Neural cell (in vitro differentiated cells): ENCODE measurements around the gene PHF3. TPM values are rescaled to one million over a fixed set of nuclear protein-coding genes. Genes with fewer than 3 reads are reported as not detected.

Experiments
- H2AFZ ChIP-seq: fragments of 200-600, 300-800 bp; sonication (generic), shearing (Covaris generic); 2 replicates; pipeline ENCODE4 v1.6.0; 2014; ENCODE audit warnings: low read depth, mild to moderate bottlenecking, antibody characterized with exemption, low read length, moderate library complexity
- H3F3A ChIP-seq: fragments of 200-600 bp; shearing (Covaris generic); 2 replicates; pipeline ENCODE4 v1.6.1; 2016; ENCODE audit warnings: mild to moderate bottlenecking, moderate library complexity, mixed read lengths, antibody characterized with exemption, low read length; ENCODE audit not compliant: insufficient read depth, poor library complexity, severe bottlenecking
- H3K27ac ChIP-seq: fragments of 200-600, 300-800 bp; sonication (generic), shearing (Covaris generic); 2 replicates; pipeline ENCODE4 v1.5.1; 2014; ENCODE audit warnings: mild to moderate bottlenecking, low read length, moderate library complexity
- H3K27me3 ChIP-seq: fragments of 300-800, 200-600 bp; sonication (generic), shearing (Covaris generic); 2 replicates; pipeline ENCODE4 v1.6.0; 2014; ENCODE audit warnings: mild to moderate bottlenecking, low read depth, low read length, moderate library complexity; ENCODE audit not compliant: insufficient read depth
- H3K36me3 ChIP-seq: fragments of 300-800, 200-600 bp; sonication (generic), shearing (Covaris generic); 2 replicates; pipeline ENCODE4 v1.5.1; 2014; ENCODE audit warnings: mild to moderate bottlenecking, antibody characterized with exemption, low read length, moderate library complexity; ENCODE audit not compliant: insufficient read depth
- H3K4me2 ChIP-seq: fragments of 300-800, 200-600 bp; sonication (generic), shearing (Covaris generic); 2 replicates; pipeline ENCODE4 v1.6.0; 2014; ENCODE audit warnings: mild to moderate bottlenecking, low read length
- H3K4me3 ChIP-seq: fragments of 300-800, 200-600 bp; sonication (generic), shearing (Covaris generic); 2 replicates; pipeline ENCODE4 v1.5.1; 2014; ENCODE audit warnings: mild to moderate bottlenecking, low read length, moderate library complexity
- H3K79me2 ChIP-seq: fragments of 200-600 bp; shearing (Covaris generic); replicated peaks from 2 replicates; pipeline ENCODE4 v1.6.0; 2014; ENCODE audit warnings: mild to moderate bottlenecking, low read length, moderate library complexity; ENCODE audit not compliant: insufficient read depth
- H3K9ac ChIP-seq: fragments of 300-800, 200-600 bp; sonication (generic), shearing (Covaris generic); 2 replicates; pipeline ENCODE4 v1.6.1; 2016; ENCODE audit warnings: mild to moderate bottlenecking, low read length, mixed read lengths
- H3K9me2 ChIP-seq: fragments of 200-600 bp; shearing (Covaris generic); 2 replicates; pipeline ENCODE4 v1.6.1; 2016; ENCODE audit warnings: mild to moderate bottlenecking, low read length, mixed read lengths; ENCODE audit not compliant: insufficient read depth
- H3K9me3 ChIP-seq: fragments of 200-600, 300-800 bp; sonication (generic), shearing (Covaris generic); 2 replicates; pipeline ENCODE4 v1.6.1; 2016; ENCODE audit warnings: mild to moderate bottlenecking, mixed run types, low read length, moderate library complexity, mixed read lengths
- H4K20me1 ChIP-seq: fragments of 200-600 bp; shearing (Covaris generic); 2 replicates; pipeline ENCODE4 v1.6.1; 2016; ENCODE audit warnings: mild to moderate bottlenecking, mixed run types; ENCODE audit not compliant: insufficient read depth
- EP300 ChIP-seq: fragments of 450-650 bp; conservative IDR thresholded peaks from 2 replicates; pipeline ENCODE4 v1.6.1; 2014; ENCODE audit warnings: antibody characterized with exemption, mild to moderate bottlenecking, moderate library complexity; ENCODE audit not compliant: poor library complexity, severe bottlenecking
- EZH2 ChIP-seq: fragments of 200-600, 300-800 bp; shearing (Covaris generic), sonication (generic); IDR thresholded peaks from 2 replicates; pipeline ENCODE4 v1.6.1; 2014; ENCODE audit warnings: antibody characterized with exemption, low read length, borderline replicate concordance, mild to moderate bottlenecking; ENCODE audit not compliant: insufficient read depth, poor library complexity, severe bottlenecking
- POLR2AphosphoS5 ChIP-seq: IDR thresholded peaks from 2 replicates; pipeline ENCODE4 v1.6.1; 2012
- RAD21 ChIP-seq: fragments of 450-650 bp; conservative IDR thresholded peaks from 2 replicates; pipeline ENCODE4 v1.6.1; 2014; ENCODE audit warnings: antibody characterized with exemption, mild to moderate bottlenecking, moderate library complexity
- SMC3 ChIP-seq: fragments of 450-650 bp; conservative IDR thresholded peaks from 2 replicates; pipeline ENCODE4 v1.6.1; 2014; ENCODE audit warnings: antibody characterized with exemption, mild to moderate bottlenecking, moderate library complexity; ENCODE audit not compliant: poor library complexity
- TAF1 ChIP-seq: IDR thresholded peaks from 2 replicates; pipeline ENCODE4 v1.6.1; 2012; ENCODE audit warnings: low read depth
- polyA plus RNA-seq: library from polyadenylated mRNA; depleted of rRNA; stranded (reverse); fragments of >200 nt; gene quantifications from 2 replicates; pipeline ENCODE4 v1.2.3, GENCODE V29; 2014
- TF ChIP-seq, protein P1 (sequence below): IDR thresholded peaks from 2 replicates; pipeline ENCODE4 v1.6.1; 2012; ENCODE audit warnings: borderline replicate concordance
- TF ChIP-seq, protein P2 (sequence below): fragments of 450-650 bp; IDR thresholded peaks from 2 replicates; pipeline ENCODE4 v1.5.1; 2014; ENCODE audit warnings: antibody characterized with exemption, mild to moderate bottlenecking, moderate library complexity; ENCODE audit not compliant: poor library complexity, severe bottlenecking

The PHF3 gene
- polyA plus RNA-seq, 1 donor from 2014 or later = 21.1 TPM

DNA sequence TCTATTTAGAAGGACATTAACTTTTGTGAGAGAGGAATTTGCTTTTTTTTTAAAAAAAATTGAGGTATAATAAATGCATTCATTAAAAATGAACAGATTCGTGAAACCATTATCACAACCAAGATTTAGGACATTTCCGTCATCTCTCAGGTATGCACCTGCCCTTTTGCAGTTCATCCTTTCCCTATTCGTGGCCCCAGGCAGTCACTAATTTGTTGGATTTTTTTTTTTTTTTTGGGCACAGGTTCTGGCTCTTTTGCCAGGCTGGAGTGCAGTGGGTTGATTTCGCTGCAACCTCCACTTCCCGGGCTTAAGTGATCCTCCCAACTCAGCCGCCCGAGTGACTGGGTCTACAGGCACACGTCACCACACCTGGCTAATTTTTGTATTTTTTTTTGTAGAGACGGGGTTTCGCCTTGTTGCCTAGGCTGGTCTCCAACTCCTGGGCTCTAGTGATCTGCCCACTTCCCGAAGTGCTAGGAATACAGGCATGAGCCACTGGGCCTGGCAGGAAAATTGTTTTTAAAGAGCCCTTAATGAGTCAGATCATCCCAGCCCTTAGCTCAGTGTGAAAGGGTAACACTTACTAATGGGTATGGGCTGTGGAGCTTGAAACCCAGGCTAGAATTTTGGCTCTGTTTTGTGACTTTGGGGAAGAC is 9.2 kb downstream of the PHF3 start:
- no peak for TF ChIP-seq TAF1
- no peak for TF ChIP-seq EP300
- TF ChIP-seq POLR2AphosphoS5 = no peak
- no peak for TF ChIP-seq SMC3
- TF ChIP-seq, protein P1, sequence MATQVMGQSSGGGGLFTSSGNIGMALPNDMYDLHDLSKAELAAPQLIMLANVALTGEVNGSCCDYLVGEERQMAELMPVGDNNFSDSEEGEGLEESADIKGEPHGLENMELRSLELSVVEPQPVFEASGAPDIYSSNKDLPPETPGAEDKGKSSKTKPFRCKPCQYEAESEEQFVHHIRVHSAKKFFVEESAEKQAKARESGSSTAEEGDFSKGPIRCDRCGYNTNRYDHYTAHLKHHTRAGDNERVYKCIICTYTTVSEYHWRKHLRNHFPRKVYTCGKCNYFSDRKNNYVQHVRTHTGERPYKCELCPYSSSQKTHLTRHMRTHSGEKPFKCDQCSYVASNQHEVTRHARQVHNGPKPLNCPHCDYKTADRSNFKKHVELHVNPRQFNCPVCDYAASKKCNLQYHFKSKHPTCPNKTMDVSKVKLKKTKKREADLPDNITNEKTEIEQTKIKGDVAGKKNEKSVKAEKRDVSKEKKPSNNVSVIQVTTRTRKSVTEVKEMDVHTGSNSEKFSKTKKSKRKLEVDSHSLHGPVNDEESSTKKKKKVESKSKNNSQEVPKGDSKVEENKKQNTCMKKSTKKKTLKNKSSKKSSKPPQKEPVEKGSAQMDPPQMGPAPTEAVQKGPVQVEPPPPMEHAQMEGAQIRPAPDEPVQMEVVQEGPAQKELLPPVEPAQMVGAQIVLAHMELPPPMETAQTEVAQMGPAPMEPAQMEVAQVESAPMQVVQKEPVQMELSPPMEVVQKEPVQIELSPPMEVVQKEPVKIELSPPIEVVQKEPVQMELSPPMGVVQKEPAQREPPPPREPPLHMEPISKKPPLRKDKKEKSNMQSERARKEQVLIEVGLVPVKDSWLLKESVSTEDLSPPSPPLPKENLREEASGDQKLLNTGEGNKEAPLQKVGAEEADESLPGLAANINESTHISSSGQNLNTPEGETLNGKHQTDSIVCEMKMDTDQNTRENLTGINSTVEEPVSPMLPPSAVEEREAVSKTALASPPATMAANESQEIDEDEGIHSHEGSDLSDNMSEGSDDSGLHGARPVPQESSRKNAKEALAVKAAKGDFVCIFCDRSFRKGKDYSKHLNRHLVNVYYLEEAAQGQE = no peak
- no peak for TF ChIP-seq RAD21
- TF ChIP-seq, protein P2, sequence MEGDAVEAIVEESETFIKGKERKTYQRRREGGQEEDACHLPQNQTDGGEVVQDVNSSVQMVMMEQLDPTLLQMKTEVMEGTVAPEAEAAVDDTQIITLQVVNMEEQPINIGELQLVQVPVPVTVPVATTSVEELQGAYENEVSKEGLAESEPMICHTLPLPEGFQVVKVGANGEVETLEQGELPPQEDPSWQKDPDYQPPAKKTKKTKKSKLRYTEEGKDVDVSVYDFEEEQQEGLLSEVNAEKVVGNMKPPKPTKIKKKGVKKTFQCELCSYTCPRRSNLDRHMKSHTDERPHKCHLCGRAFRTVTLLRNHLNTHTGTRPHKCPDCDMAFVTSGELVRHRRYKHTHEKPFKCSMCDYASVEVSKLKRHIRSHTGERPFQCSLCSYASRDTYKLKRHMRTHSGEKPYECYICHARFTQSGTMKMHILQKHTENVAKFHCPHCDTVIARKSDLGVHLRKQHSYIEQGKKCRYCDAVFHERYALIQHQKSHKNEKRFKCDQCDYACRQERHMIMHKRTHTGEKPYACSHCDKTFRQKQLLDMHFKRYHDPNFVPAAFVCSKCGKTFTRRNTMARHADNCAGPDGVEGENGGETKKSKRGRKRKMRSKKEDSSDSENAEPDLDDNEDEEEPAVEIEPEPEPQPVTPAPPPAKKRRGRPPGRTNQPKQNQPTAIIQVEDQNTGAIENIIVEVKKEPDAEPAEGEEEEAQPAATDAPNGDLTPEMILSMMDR = no peak
- no peak overlapping the region for H3K4me2 ChIP-seq
- peaks cover 94% of the 10 kb centered on the region for H3K79me2 ChIP-seq
- H3K9me3 ChIP-seq = no peaks in the 10 kb centered on the region
- no peak overlapping the region for H3K4me3 ChIP-seq
- no peaks in the 10 kb centered on the region for H3K36me3 ChIP-seq
- H3K9ac ChIP-seq = no peak overlapping the region
- no peak overlapping the region for H3K27ac ChIP-seq
- H3K9me2 ChIP-seq = no peaks in the 10 kb centered on the region
- no peaks in the 10 kb centered on the region for H3F3A ChIP-seq
- H2AFZ ChIP-seq = no peak overlapping the region
- no peaks in the 10 kb centered on the region for H4K20me1 ChIP-seq
- H3K27me3 ChIP-seq = no peaks in the 10 kb centered on the region

DNA sequence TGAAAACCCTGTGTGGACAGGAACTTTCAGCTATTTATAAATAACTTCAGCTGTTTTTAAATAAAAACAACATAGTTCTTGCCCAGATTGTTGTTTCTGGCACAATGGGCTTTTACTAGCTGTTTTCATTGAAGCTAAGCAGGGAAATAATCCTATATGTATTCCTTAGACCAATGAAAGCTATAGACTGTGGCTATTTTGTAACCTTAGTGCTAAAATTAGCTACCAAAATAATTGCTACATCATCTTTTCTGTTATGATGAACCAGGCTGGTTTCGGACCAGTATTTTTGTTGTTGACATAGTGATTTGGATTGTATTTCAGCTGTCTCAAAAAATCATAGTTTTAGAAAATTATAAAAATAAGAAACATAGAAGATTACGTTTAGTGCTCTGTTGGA is 13.7 kb downstream of the PHF3 start:
- no peak overlapping the region for H2AFZ ChIP-seq

More for the DNA sequence above, 13.7 kb downstream of the PHF3 start:
- H3F3A ChIP-seq = no peaks in the 10 kb centered on the region
- no peak overlapping the region for H3K4me3 ChIP-seq
- peaks cover 99% of the 10 kb centered on the region for H3K79me2 ChIP-seq
- no peaks in the 10 kb centered on the region for H3K9me3 ChIP-seq
- H3K36me3 ChIP-seq = no peaks in the 10 kb centered on the region
- H3K27ac ChIP-seq = no peak overlapping the region
- no peak overlapping the region for H3K9ac ChIP-seq
- H3K27me3 ChIP-seq = no peaks in the 10 kb centered on the region
- no peaks in the 10 kb centered on the region for H3K9me2 ChIP-seq
- no peak for TF ChIP-seq SMC3
- no peak for TF ChIP-seq TAF1
- no peak for TF ChIP-seq RAD21
- TF ChIP-seq, protein P2 = no peak
- no peak for TF ChIP-seq EZH2
- TF ChIP-seq POLR2AphosphoS5 = no peak
- H4K20me1 ChIP-seq = no peaks in the 10 kb centered on the region
- no peak overlapping the region for H3K4me2 ChIP-seq
